DND-41 (cell line): ENCODE results near the gene IER3.

Source experiments
- EZH2 ChIP-seq: IDR thresholded peaks from 3 replicates; pipeline ENCODE4 v1.6.1; 2012; ENCODE audit warnings: borderline replicate concordance, low read depth, mild to moderate bottlenecking, moderate library complexity, low read length, inconsistent platforms; ENCODE audit not compliant: severe bottlenecking
- TF ChIP-seq, protein P1 (sequence below): IDR thresholded peaks from 2 replicates; pipeline ENCODE4 v1.5.1; 2012; ENCODE audit warnings: borderline replicate concordance, low read length, moderate library complexity, mild to moderate bottlenecking; ENCODE audit not compliant: poor library complexity, severe bottlenecking; ENCODE audit errors: extremely low read depth

DNA sequence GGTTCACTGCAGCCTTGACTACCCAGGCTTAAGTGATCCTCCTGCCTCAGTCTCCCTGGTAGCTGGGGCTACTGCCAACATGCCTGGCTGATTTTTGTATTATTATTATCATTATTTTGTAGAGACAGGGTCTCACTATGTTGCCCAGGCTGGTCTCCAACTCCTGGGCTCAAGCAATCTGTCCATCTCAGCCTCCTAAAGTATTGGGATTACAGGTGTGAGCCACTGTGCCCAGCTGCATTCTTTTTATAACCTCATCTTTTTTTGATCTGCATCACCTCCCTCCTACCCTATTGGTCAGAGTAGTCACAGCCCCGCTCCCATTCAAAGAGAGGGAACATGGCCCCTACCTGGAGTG lies 23.6 kb upstream of the IER3 start:
- no peak for TF ChIP-seq EZH2
- TF ChIP-seq, protein P1, sequence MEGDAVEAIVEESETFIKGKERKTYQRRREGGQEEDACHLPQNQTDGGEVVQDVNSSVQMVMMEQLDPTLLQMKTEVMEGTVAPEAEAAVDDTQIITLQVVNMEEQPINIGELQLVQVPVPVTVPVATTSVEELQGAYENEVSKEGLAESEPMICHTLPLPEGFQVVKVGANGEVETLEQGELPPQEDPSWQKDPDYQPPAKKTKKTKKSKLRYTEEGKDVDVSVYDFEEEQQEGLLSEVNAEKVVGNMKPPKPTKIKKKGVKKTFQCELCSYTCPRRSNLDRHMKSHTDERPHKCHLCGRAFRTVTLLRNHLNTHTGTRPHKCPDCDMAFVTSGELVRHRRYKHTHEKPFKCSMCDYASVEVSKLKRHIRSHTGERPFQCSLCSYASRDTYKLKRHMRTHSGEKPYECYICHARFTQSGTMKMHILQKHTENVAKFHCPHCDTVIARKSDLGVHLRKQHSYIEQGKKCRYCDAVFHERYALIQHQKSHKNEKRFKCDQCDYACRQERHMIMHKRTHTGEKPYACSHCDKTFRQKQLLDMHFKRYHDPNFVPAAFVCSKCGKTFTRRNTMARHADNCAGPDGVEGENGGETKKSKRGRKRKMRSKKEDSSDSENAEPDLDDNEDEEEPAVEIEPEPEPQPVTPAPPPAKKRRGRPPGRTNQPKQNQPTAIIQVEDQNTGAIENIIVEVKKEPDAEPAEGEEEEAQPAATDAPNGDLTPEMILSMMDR, result no peak
